HG02678 (cell line): Measurements from ENCODE around the gene NCKAP5.

Source experiments
- ATAC-seq: cut with Tn5 transposase; IDR thresholded peaks from one replicate; pipeline ENCODE4 v1.9.1; 2021; ENCODE audit warnings: mild to moderate bottlenecking, moderate library complexity; ENCODE audit not compliant: unreplicated experiment

NCKAP5 gene

GRCh38 chr2:133303150-133303549 lies 265.1 kb downstream of the NCKAP5 start:
- ATAC-seq = no peak

- ATAC-seq = no peak
These were observed 271.9 kb downstream of the NCKAP5 start for GRCh38 chr2:133296401-133296800.

- ATAC-seq = no peak
These were observed 274.5 kb downstream of the NCKAP5 start for GRCh38 chr2:133293544-133294353.

GRCh38 chr2:133292259-133292658 lies 276.0 kb downstream of the NCKAP5 start:
- no peak for ATAC-seq

- no peak for ATAC-seq
These were observed 280.6 kb downstream of the NCKAP5 start for GRCh38 chr2:133287709-133288108.

GRCh38 chr2:133286326-133286922 lies 281.8 kb downstream of the NCKAP5 start:
- ATAC-seq = no peak

GRCh38 chr2:133273031-133273430 lies 295.2 kb downstream of the NCKAP5 start:
- ATAC-seq = no peak

GRCh38 chr2:133271105-133271504 lies 297.2 kb downstream of the NCKAP5 start:
- ATAC-seq = no peak

GRCh38 chr2:133270550-133270949 lies 297.7 kb downstream of the NCKAP5 start:
- no peak for ATAC-seq

GRCh38 chr2:133266926-133267590 lies 301.2 kb downstream of the NCKAP5 start:
- ATAC-seq = no peak

- no peak for ATAC-seq
These were observed 302.0 kb downstream of the NCKAP5 start for GRCh38 chr2:133266041-133266925.

- ATAC-seq = no peak
These were observed 302.8 kb downstream of the NCKAP5 start for GRCh38 chr2:133265432-133265949.

GRCh38 chr2:133264989-133265401 lies 303.3 kb downstream of the NCKAP5 start:
- no peak for ATAC-seq

GRCh38 chr2:133262893-133263292 lies 305.4 kb downstream of the NCKAP5 start:
- no peak for ATAC-seq

- ATAC-seq = no peak
These were observed 312.9 kb downstream of the NCKAP5 start for GRCh38 chr2:133255360-133255759.

- no peak for ATAC-seq
These were observed 314.5 kb downstream of the NCKAP5 start for GRCh38 chr2:133253793-133254192.

- ATAC-seq = no peak
These were observed 315.4 kb downstream of the NCKAP5 start for GRCh38 chr2:133252780-133253355.

- no peak for ATAC-seq
These were observed 318.9 kb downstream of the NCKAP5 start for GRCh38 chr2:133249362-133249761.

GRCh38 chr2:133248264-133248663 lies 320.0 kb downstream of the NCKAP5 start:
- no peak for ATAC-seq

GRCh38 chr2:133247631-133248030 lies 320.6 kb downstream of the NCKAP5 start:
- no peak for ATAC-seq
